H9 (cell line): Measurements from ENCODE around the gene PHKA2. TPM values are rescaled to one million over a fixed set of nuclear protein-coding genes. Genes with fewer than 3 reads are reported as not detected.

Source experiments
- DNase-seq: peaks from one replicate; pipeline ENCODE4 v3.0.0-alpha.2; 2017
- H2AFZ ChIP-seq: one replicate; pipeline ENCODE4 v1.6.1; 2013; ENCODE audit warnings: mild to moderate bottlenecking, low read length, control low read depth, moderate library complexity
- H2AK5ac ChIP-seq: 2 replicates; pipeline ENCODE4 v1.6.1; 2013; ENCODE audit warnings: low read length, control low read depth, mixed read lengths; ENCODE audit not compliant: insufficient read length
- H2BK120ac ChIP-seq: one replicate; pipeline ENCODE4 v1.6.1; 2013; ENCODE audit warnings: low read depth, mild to moderate bottlenecking, low read length, control low read depth, inconsistent platforms; ENCODE audit not compliant: poor library complexity, severe bottlenecking
- H2BK12ac ChIP-seq: 2 replicates; pipeline ENCODE4 v1.6.1; 2013; ENCODE audit warnings: low read length, control low read depth, mixed read lengths, low read depth; ENCODE audit not compliant: insufficient read length
- H2BK15ac ChIP-seq: 2 replicates; pipeline ENCODE4 v1.6.1; 2013; ENCODE audit warnings: low read depth, low read length, control low read depth
- H2BK20ac ChIP-seq: one replicate; pipeline ENCODE4 v1.6.1; 2013; ENCODE audit warnings: low read depth, mild to moderate bottlenecking, low read length, control low read depth, inconsistent platforms; ENCODE audit not compliant: poor library complexity, severe bottlenecking
- H2BK5ac ChIP-seq: 2 replicates; pipeline ENCODE4 v1.6.1; 2013; ENCODE audit warnings: low read length, control low read depth, mixed read lengths; ENCODE audit not compliant: insufficient read length
- H3K14ac ChIP-seq: 2 replicates; pipeline ENCODE4 v1.6.1; 2013; ENCODE audit warnings: low read length, control low read depth; ENCODE audit not compliant: insufficient read depth
- H3K18ac ChIP-seq: 2 replicates; pipeline ENCODE4 v1.6.1; 2013; ENCODE audit warnings: low read depth, mild to moderate bottlenecking, mixed read lengths, low read length, control low read depth; ENCODE audit not compliant: insufficient read length
- H3K23ac ChIP-seq: 2 replicates; pipeline ENCODE4 v1.6.1; 2013; ENCODE audit warnings: low read length, control low read depth, mixed read lengths, low read depth; ENCODE audit not compliant: insufficient read length
- H3K23me2 ChIP-seq: 2 replicates; pipeline ENCODE4 v1.6.1; 2013; ENCODE audit warnings: low read depth, mild to moderate bottlenecking, mixed read lengths, low read length, control low read depth; ENCODE audit not compliant: insufficient read length, poor library complexity, severe bottlenecking
- H3K27ac ChIP-seq: 2 replicates; pipeline ENCODE4 v1.5.1; 2013; ENCODE audit warnings: low read length, control low read depth, mixed read lengths, low read depth; ENCODE audit not compliant: insufficient read length
- H3K27me3 ChIP-seq: 2 replicates; pipeline ENCODE4 v1.6.1; 2013; ENCODE audit warnings: low read length, control low read depth, inconsistent platforms; ENCODE audit not compliant: insufficient read depth
- H3K4ac ChIP-seq: 2 replicates; pipeline ENCODE4 v1.6.1; 2013; ENCODE audit warnings: low read depth, mild to moderate bottlenecking, control low read depth, inconsistent platforms, low read length, moderate library complexity
- H3K4me1 ChIP-seq: 2 replicates; pipeline ENCODE4 v1.6.1; 2013; ENCODE audit warnings: low read length, control low read depth, inconsistent platforms; ENCODE audit not compliant: insufficient read depth
- H3K4me2 ChIP-seq: 2 replicates; pipeline ENCODE4 v1.6.1; 2013; ENCODE audit warnings: low read length, control low read depth, mixed read lengths; ENCODE audit not compliant: insufficient read length, insufficient read depth
- H3K56ac ChIP-seq: 2 replicates; pipeline ENCODE4 v1.6.1; 2013; ENCODE audit warnings: low read depth, mild to moderate bottlenecking, mixed read lengths, low read length, control low read depth; ENCODE audit not compliant: insufficient read length
- H3K79me1 ChIP-seq: 2 replicates; pipeline ENCODE4 v1.6.1; 2013; ENCODE audit warnings: low read depth, mild to moderate bottlenecking, moderate library complexity, low read length, control low read depth, inconsistent platforms; ENCODE audit not compliant: insufficient read depth, poor library complexity, severe bottlenecking
- H3K79me2 ChIP-seq: 2 replicates; pipeline ENCODE4 v1.6.1; 2013; ENCODE audit warnings: low read length, control low read depth, inconsistent platforms; ENCODE audit not compliant: insufficient read depth
- H3K9ac ChIP-seq: 2 replicates; pipeline ENCODE4 v1.6.1; 2013; ENCODE audit warnings: low read length, control low read depth, mixed read lengths; ENCODE audit not compliant: insufficient read length; ENCODE audit errors: extremely low read depth
- H3K9me3 ChIP-seq: one replicate; pipeline ENCODE4 v1.6.1; 2013; ENCODE audit warnings: low read depth, low read length, inconsistent platforms; ENCODE audit not compliant: control insufficient read depth
- H3T11ph ChIP-seq: one replicate; pipeline ENCODE4 v1.6.1; 2013; ENCODE audit warnings: mild to moderate bottlenecking, low read length, control low read depth, inconsistent platforms
- H4K20me1 ChIP-seq: one replicate; pipeline ENCODE4 v1.6.1; 2013; ENCODE audit not compliant: control insufficient read depth, insufficient read length, insufficient read depth
- H4K5ac ChIP-seq: 2 replicates; pipeline ENCODE4 v1.6.1; 2013; ENCODE audit warnings: low read depth, mild to moderate bottlenecking, mixed read lengths, low read length, control low read depth; ENCODE audit not compliant: insufficient read length
- H4K8ac ChIP-seq: replicated peaks from 2 replicates; pipeline ENCODE4 v1.6.1; 2013; ENCODE audit warnings: low read length, control low read depth, mixed read lengths, low read depth; ENCODE audit not compliant: insufficient read length
- H4K91ac ChIP-seq: 2 replicates; pipeline ENCODE4 v1.6.1; 2013; ENCODE audit warnings: low read depth, mild to moderate bottlenecking, moderate library complexity, mixed read lengths, low read length, control low read depth; ENCODE audit not compliant: insufficient read length
- H3K27ac Mint-ChIP-seq, 3 experiments: 2 replicates in 2 of 3; 3 replicates in 1 of 3; pipeline ENCODE4 v1.8.0; 2020 to 2021; ENCODE audit warnings: mixed read lengths in 3 of 3, mild to moderate bottlenecking in 1 of 3, moderate library complexity in 1 of 3
- H3K27me3 Mint-ChIP-seq: 2 replicates; pipeline ENCODE4 v1.8.0; 2021; ENCODE audit warnings: low read depth, mild to moderate bottlenecking, moderate library complexity, mixed read lengths
- H3K36me3 Mint-ChIP-seq, 3 experiments: 2 replicates in 2 of 3; 3 replicates in 1 of 3; pipeline ENCODE4 v1.8.0; 2020 to 2021; ENCODE audit warnings: low read depth in 3 of 3, mixed read lengths in 3 of 3; ENCODE audit not compliant: insufficient read depth in 1 of 3
- H3K4me1 Mint-ChIP-seq, 2 experiments: 2 replicates each; pipeline ENCODE4 v1.8.0; 2020; ENCODE audit warnings: mixed read lengths in 2 of 2
- H3K4me3 Mint-ChIP-seq, 2 experiments: 2 replicates in 1 of 2; 3 replicates in 1 of 2; pipeline ENCODE4 v1.8.0; 2020 to 2021; ENCODE audit warnings: mild to moderate bottlenecking in 2 of 2, mixed read lengths in 2 of 2, moderate library complexity in 1 of 2
- H3K9me3 Mint-ChIP-seq, 2 experiments: 2 replicates in 1 of 2; 3 replicates in 1 of 2; pipeline ENCODE4 v1.8.0; 2020; ENCODE audit warnings: mild to moderate bottlenecking in 2 of 2, mixed read lengths in 2 of 2, moderate library complexity in 1 of 2
- CTCF ChIP-seq: fragments of 200-600 bp; sonication (generic); conservative IDR thresholded peaks from 3 replicates; pipeline ENCODE4 v1.8.0; 2021; ENCODE audit warnings: antibody characterized with exemption, mild to moderate bottlenecking
- WGBS: extraction: QIAGEN DNeasy Blood & Tissue Kit; methylation state at CpG from one replicate; pipeline ENCODE4 v1.1.7; 2013; ENCODE audit warnings: missing lambda C conversion rate, low lambda C conversion rate, mixed read lengths; ENCODE audit not compliant: insufficient read length; ENCODE audit errors: extremely low coverage; 5-methylcytosine and 5-hydroxymethylcytosine counted together
- total RNA-seq: library from RNA; stranded (reverse); gene quantifications from 2 replicates; pipeline ENCODE4 v1.2.1, GENCODE V29; 2021

Gene PHKA2
- total RNA-seq, 1 experiment from 2014 or later = 24.2 TPM

DNA sequence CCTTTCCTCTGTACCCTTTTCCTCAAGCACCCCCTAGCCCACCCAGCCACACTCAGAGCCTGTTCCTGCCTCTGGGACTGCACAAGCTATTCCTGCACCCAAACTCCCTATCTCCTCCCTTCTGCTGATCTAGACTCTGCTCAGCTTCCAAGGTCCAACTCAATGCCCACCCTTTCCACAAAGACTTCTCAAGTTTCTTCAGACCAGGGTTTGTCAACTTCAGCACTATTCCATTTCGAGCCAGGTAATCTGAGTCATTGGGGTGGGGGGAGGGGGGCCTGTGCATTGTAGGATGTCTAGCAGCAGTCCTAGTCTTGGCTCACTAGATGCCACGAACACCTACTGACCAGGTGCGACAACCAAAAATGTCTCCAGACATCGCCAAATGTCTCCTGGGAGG is 37.3 kb downstream of the PHKA2 start:
- Histone ChIP-seq H3K27ac (no peak overlapping the region), H3K27me3 (no peaks in the 10 kb centered on the region), H2BK12ac (no peak overlapping the region), H3K23ac (no peak overlapping the region), H2BK120ac (no peak overlapping the region), H3K56ac (no peak overlapping the region), H3K4me2 (no peak overlapping the region), H2BK20ac (no peak overlapping the region), H3K4ac (no peak overlapping the region), H3T11ph (no peak overlapping the region), H3K23me2 (no peaks in the 10 kb centered on the region), H3K18ac (no peak overlapping the region), H4K91ac (no peak overlapping the region), H3K9me3 (peaks cover 24% of the 10 kb centered on the region), H4K5ac (no peak overlapping the region), H4K8ac (no peak overlapping the region), H2BK15ac (no peak overlapping the region), H3K79me2 (no peaks in the 10 kb centered on the region), H4K20me1 (no peaks in the 10 kb centered on the region), H2AFZ (no peak overlapping the region), H3K14ac (no peak overlapping the region), H3K79me1 (no peaks in the 10 kb centered on the region), H2BK5ac (no peak overlapping the region), H3K4me1 (no peaks in the 10 kb centered on the region), H3K9ac (no peak overlapping the region), H2AK5ac (no peak overlapping the region)
- no peaks in the 10 kb centered on the region for H3K4me1 Mint-ChIP-seq
- H3K9me3 Mint-ChIP-seq = peaks cover 75 to 79% of the 10 kb centered on the region in 2 experiments
- H3K27me3 Mint-ChIP-seq = peaks cover 1% of the 10 kb centered on the region
- no peak for TF ChIP-seq CTCF
- H3K36me3 Mint-ChIP-seq = peaks cover 33 to 54% (median 50%) of the 10 kb centered on the region in 3 experiments
- WGBS = no CpG with 5 or more reads among the region's 4 CpGs
- no peak overlapping the region for H3K4me3 Mint-ChIP-seq
- H3K27ac Mint-ChIP-seq = peak overlapping the region in 1 of 3 experiments; percentile 52; a peak in 1 of 7 replicates
- no peak for DNase-seq
